ENCODE data around the gene HK1.
"Not testable (repeated sequence)": the region's sequence is repeated elsewhere in the genome, so short reads cannot be mapped to it uniquely, and the experiment has no call there.

The HK1 gene

DNA sequence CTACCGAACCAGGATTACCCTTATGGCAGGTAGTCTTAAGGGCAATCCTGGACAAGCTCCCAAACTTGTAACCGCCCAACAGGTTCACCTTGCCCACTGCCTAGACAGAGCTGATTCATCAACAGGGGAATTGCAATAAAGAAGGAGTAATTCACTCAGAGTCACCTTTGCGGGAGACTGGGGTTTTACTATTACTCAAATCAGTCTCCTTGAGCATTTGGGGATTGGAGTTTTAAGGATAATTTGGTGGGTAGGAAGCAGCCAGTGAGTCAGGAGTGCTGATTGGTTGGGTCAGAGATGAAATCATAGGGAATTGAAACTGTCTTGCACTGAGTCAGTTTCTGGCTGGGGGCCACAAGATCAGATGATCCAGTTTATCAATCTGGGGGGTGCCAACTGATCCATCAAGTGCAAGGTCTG lies 25.3 kb downstream of the HK1 start:
- DNase-seq: no peak
- Histone ChIP-seq H3K4me3 (ENCODE audit: control insufficient read depth in 1 of 7, extremely low read depth in 1 of 7, insufficient read depth in 4 of 7, low read depth in 2 of 7, low read length in 6 of 7) (no peak overlapping the region), H3K4me1 (ENCODE audit: control extremely low read depth in 1 of 4, control insufficient read depth in 4 of 4, insufficient read depth in 4 of 4, low read length in 3 of 4) (no peaks in the 10 kb centered on the region), H3K9me3 (ENCODE audit: control extremely low read depth in 1 of 5, control insufficient read depth in 4 of 5, insufficient read depth in 2 of 5, low read depth in 1 of 5, low read length in 4 of 5) (no peaks in the 10 kb centered on the region), H3K36me3 (ENCODE audit: control insufficient read depth in 4 of 4, insufficient read depth in 4 of 4, low read length in 3 of 4) (no peaks in the 10 kb centered on the region), H3K27ac (ENCODE audit: insufficient read depth in 1 of 2, low read depth in 1 of 2, low read length in 2 of 2, poor library complexity in 1 of 2, severe bottlenecking in 2 of 2) (no peak overlapping the region), H3K27me3 (replicated peaks in 2 of 5; ENCODE audit: control insufficient read depth in 4 of 5, insufficient read depth in 5 of 5, low read length in 4 of 5) (no peaks in the 10 kb centered on the region)
- POLR2A ChIA-PET: no interaction called here
- 100% methylated on average over 2 of the region's 3 CpGs for WGBS (ENCODE audit: insufficient coverage)
- CTCF ChIA-PET: interaction anchor here (1.2 kb wide), 1 partner anchor 8 kb away, joined by 3 read pairs; no protein-coding TSS in a partner anchor

DNA sequence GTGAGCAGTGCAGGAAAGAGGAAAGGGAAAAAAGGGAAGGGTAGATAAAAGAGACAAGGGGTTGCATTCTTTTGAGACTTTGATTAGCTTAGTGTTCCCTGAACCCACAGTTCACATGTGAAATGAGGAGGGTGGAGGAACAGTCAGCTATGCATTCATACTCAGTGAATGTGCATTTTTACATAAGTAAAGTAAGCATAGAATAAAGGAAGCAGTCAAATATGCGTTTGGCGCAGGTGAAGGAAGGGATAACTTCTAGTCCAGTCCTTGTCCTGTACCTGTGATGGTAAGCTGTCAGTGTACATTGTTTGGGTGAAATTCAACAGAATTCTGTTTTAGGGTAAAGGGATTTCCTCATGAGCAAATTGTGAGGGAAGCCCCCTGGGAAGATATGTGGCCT lies 28.1 kb downstream of the HK1 start:
- POLR2A ChIA-PET: interaction anchor here (0.6 kb wide), 1 partner anchor 133 kb away, joined by 3 read pairs; no protein-coding TSS in a partner anchor
- Histone ChIP-seq H3K9me3 (ENCODE audit: control extremely low read depth in 1 of 5, control insufficient read depth in 4 of 5, insufficient read depth in 2 of 5, low read depth in 1 of 5, low read length in 4 of 5) (no peaks in the 10 kb centered on the region), H3K27ac (ENCODE audit: insufficient read depth in 1 of 2, low read depth in 1 of 2, low read length in 2 of 2, poor library complexity in 1 of 2, severe bottlenecking in 2 of 2) (no peak overlapping the region), H3K4me3 (ENCODE audit: control insufficient read depth in 1 of 7, extremely low read depth in 1 of 7, insufficient read depth in 4 of 7, low read depth in 2 of 7, low read length in 6 of 7) (no peak overlapping the region), H3K27me3 (replicated peaks in 2 of 5; ENCODE audit: control insufficient read depth in 4 of 5, insufficient read depth in 5 of 5, low read length in 4 of 5) (no peaks in the 10 kb centered on the region), H3K36me3 (ENCODE audit: control insufficient read depth in 4 of 4, insufficient read depth in 4 of 4, low read length in 3 of 4) (no peaks in the 10 kb centered on the region), H3K4me1 (ENCODE audit: control extremely low read depth in 1 of 4, control insufficient read depth in 4 of 4, insufficient read depth in 4 of 4, low read length in 3 of 4) (no peaks in the 10 kb centered on the region)
- 100% methylated on average over 2 of the region's 2 CpGs for WGBS (ENCODE audit: insufficient coverage)
- CTCF ChIA-PET: interaction anchor here (1.2 kb wide), 1 partner anchor 39 kb away, joined by 3 read pairs; no protein-coding TSS in a partner anchor
- DNase-seq: no peak

DNA sequence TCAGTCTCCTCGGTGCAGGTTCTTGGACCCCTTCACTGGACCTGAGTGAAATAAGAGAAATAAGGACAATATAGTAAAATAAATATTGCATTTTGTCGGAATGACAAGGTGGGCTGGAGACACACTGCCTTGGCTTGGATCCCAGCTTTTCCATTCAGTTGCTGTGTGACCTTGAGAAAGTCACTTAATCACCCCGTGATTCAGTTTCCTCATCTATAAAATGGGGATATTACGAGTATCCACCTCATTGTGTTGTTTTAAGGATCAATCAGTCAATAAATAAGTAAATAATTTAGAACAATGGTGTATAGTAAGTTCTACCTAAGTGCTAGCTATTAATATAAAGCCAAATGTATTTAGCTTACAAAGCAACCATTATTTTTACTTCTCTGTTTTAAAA lies 29.1 kb downstream of the HK1 start:
- Histone ChIP-seq H3K9me3 (ENCODE audit: control extremely low read depth in 1 of 5, control insufficient read depth in 4 of 5, insufficient read depth in 2 of 5, low read depth in 1 of 5, low read length in 4 of 5) (no peaks in the 10 kb centered on the region), H3K4me1 (ENCODE audit: control extremely low read depth in 1 of 4, control insufficient read depth in 4 of 4, insufficient read depth in 4 of 4, low read length in 3 of 4) (no peaks in the 10 kb centered on the region), H3K27ac (ENCODE audit: insufficient read depth in 1 of 2, low read depth in 1 of 2, low read length in 2 of 2, poor library complexity in 1 of 2, severe bottlenecking in 2 of 2) (no peak overlapping the region), H3K27me3 (replicated peaks in 2 of 5; ENCODE audit: control insufficient read depth in 4 of 5, insufficient read depth in 5 of 5, low read length in 4 of 5) (no peaks in the 10 kb centered on the region), H3K4me3 (ENCODE audit: control insufficient read depth in 1 of 7, extremely low read depth in 1 of 7, insufficient read depth in 4 of 7, low read depth in 2 of 7, low read length in 6 of 7) (no peak overlapping the region), H3K36me3 (ENCODE audit: control insufficient read depth in 4 of 4, insufficient read depth in 4 of 4, low read length in 3 of 4) (no peaks in the 10 kb centered on the region)
- WGBS (ENCODE audit: insufficient coverage): 93% methylated on average over 2 of the region's 4 CpGs
- CTCF ChIA-PET: interaction anchor here (1.2 kb wide), 1 partner anchor 40 kb away, joined by 3 read pairs; no protein-coding TSS in a partner anchor
- no peak for DNase-seq
- POLR2A ChIA-PET: no interaction called here

DNA sequence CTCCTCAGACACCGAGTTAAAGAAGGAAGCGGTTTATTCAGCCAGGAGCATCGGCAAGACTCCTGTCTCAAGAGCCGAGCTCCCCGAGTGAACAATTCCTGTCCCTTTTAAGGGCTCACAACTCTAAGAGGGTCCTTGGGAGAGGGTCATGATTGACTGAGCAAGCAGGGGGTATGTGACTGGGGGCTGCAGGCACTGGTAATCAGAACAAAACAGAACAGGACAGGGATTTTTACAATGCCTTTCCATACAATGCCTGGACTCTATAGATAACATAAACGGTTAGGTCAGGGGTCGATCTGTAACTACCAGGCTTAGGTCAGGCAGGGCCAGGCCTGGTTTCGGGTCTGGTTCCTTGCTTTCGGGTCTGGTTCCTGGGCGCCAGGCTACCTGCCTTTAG lies 30.0 kb downstream of the HK1 start:
- CTCF ChIA-PET: interaction anchor here (0.6 kb wide), 1 partner anchor 9 kb away, joined by 4 read pairs; no protein-coding TSS in a partner anchor
- POLR2A ChIA-PET; H3K4me1 ChIP-seq (ENCODE audit: control extremely low read depth in 1 of 4, control insufficient read depth in 4 of 4, insufficient read depth in 4 of 4, low read length in 3 of 4); H3K36me3 ChIP-seq (ENCODE audit: control insufficient read depth in 4 of 4, insufficient read depth in 4 of 4, low read length in 3 of 4); H3K4me3 ChIP-seq (ENCODE audit: control insufficient read depth in 1 of 7, extremely low read depth in 1 of 7, insufficient read depth in 4 of 7, low read depth in 2 of 7, low read length in 6 of 7); DNase-seq; H3K9me3 ChIP-seq (ENCODE audit: control extremely low read depth in 1 of 5, control insufficient read depth in 4 of 5, insufficient read depth in 2 of 5, low read depth in 1 of 5, low read length in 4 of 5); H3K27me3 ChIP-seq (replicated peaks in 2 of 5; ENCODE audit: control insufficient read depth in 4 of 5, insufficient read depth in 5 of 5, low read length in 4 of 5); H3K27ac ChIP-seq (ENCODE audit: insufficient read depth in 1 of 2, low read depth in 1 of 2, low read length in 2 of 2, poor library complexity in 1 of 2, severe bottlenecking in 2 of 2): not testable (repeated sequence)
- 98% methylated on average over 10 of the region's 10 CpGs for WGBS (ENCODE audit: insufficient coverage)

DNA sequence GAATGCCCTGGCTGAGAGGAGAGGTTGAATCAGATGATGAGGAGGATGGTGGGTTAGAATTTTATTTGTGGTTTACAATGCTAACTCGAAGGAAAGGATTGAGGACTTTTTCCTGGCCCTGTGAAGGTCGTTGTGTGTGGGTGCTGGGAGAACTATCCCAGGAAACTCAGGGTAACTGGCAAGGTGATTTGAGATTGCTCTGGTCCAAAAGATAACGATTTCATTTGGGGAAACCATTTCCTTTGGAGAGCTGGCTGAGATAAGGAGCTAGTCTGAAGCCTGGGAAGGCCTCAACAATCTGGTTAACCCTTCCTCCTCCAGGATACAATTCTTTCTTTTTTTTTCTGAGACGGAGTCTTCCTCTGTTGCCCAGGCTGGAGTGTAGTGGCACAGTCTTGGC lies 33.0 kb downstream of the HK1 start:
- CTCF ChIA-PET: no interaction called here
- POLR2A ChIA-PET: interaction anchor here (0.6 kb wide), 1 partner anchor 45 kb away, joined by 3 read pairs; no protein-coding TSS in a partner anchor
- no peaks in the 10 kb centered on the region for H3K27me3 ChIP-seq (replicated peaks in 2 of 5; ENCODE audit: control insufficient read depth in 4 of 5, insufficient read depth in 5 of 5, low read length in 4 of 5)
- H3K4me3 ChIP-seq (ENCODE audit: control insufficient read depth in 1 of 7, extremely low read depth in 1 of 7, insufficient read depth in 4 of 7, low read depth in 2 of 7, low read length in 6 of 7): no peak overlapping the region
- DNase-seq: no peak
- H3K36me3 ChIP-seq (ENCODE audit: control insufficient read depth in 4 of 4, insufficient read depth in 4 of 4, low read length in 3 of 4): no peaks in the 10 kb centered on the region
- H3K27ac ChIP-seq (ENCODE audit: insufficient read depth in 1 of 2, low read depth in 1 of 2, low read length in 2 of 2, poor library complexity in 1 of 2, severe bottlenecking in 2 of 2): no peak overlapping the region
- H3K9me3 ChIP-seq (ENCODE audit: control extremely low read depth in 1 of 5, control insufficient read depth in 4 of 5, insufficient read depth in 2 of 5, low read depth in 1 of 5, low read length in 4 of 5): no peaks in the 10 kb centered on the region
- WGBS (ENCODE audit: insufficient coverage): 45% methylated on average over 4 of the region's 4 CpGs
- H3K4me1 ChIP-seq (ENCODE audit: control extremely low read depth in 1 of 4, control insufficient read depth in 4 of 4, insufficient read depth in 4 of 4, low read length in 3 of 4): peaks cover 0 to 6% (median 0%) of the 10 kb centered on the region in 4 experiments

DNA sequence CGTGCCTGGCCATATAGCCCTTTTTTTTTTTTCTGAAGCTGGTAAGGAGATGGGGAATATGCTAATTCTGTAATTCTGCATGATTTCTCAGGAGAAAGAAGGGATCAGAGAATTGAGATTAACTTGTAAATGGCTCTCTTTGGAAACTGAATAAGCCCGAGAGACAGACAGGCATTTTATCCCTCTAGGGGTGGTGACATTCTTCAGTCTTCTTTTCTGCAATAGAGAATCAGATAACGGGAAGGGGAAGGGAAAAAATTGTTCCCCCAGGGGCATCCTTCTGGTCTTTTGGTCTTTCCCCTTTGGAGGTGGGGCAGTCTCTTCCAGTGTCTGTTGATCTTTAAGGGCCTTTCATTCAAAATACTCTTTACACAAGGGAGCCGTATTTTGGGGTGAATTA lies 34.2 kb downstream of the HK1 start:
- Histone ChIP-seq H3K4me1 (ENCODE audit: control extremely low read depth in 1 of 4, control insufficient read depth in 4 of 4, insufficient read depth in 4 of 4, low read length in 3 of 4) (peaks cover 0 to 18% (median 2%) of the 10 kb centered on the region in 4 experiments), H3K27ac (ENCODE audit: insufficient read depth in 1 of 2, low read depth in 1 of 2, low read length in 2 of 2, poor library complexity in 1 of 2, severe bottlenecking in 2 of 2) (no peak overlapping the region), H3K9me3 (ENCODE audit: control extremely low read depth in 1 of 5, control insufficient read depth in 4 of 5, insufficient read depth in 2 of 5, low read depth in 1 of 5, low read length in 4 of 5) (no peaks in the 10 kb centered on the region), H3K27me3 (replicated peaks in 2 of 5; ENCODE audit: control insufficient read depth in 4 of 5, insufficient read depth in 5 of 5, low read length in 4 of 5) (no peaks in the 10 kb centered on the region), H3K36me3 (ENCODE audit: control insufficient read depth in 4 of 4, insufficient read depth in 4 of 4, low read length in 3 of 4) (no peaks in the 10 kb centered on the region), H3K4me3 (ENCODE audit: control insufficient read depth in 1 of 7, extremely low read depth in 1 of 7, insufficient read depth in 4 of 7, low read depth in 2 of 7, low read length in 6 of 7) (no peak overlapping the region)
- 88% methylated on average over 1 of the region's 4 CpGs for WGBS (ENCODE audit: insufficient coverage)
- POLR2A ChIA-PET: no interaction called here
- no peak for DNase-seq
- CTCF ChIA-PET: no interaction called here

DNA sequence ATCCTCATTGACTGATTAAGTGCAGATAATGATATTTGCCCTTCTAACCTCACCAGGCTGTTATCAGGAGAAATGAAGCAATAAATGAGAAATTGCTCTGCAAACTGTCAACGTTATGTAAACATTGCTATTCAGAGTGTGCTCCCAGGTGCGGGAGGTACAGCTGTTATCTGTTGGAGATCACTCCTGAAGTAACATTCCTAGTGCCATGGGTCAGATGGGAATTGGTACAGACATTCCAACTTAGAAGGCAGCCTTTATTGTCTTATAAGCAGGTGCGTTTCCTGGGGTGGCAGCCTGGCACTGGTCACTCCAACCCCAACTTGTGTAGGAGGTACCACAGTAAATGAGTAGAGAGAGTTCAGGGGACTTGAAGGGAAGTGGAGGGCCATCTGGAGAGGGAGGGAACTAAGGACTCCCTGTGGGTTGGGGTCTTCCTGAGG lies 36.8 kb downstream of the HK1 start:
- peak overlapping the region in 1 of 2 experiments; percentile 80 for H3K27ac ChIP-seq (ENCODE audit: insufficient read depth in 1 of 2, low read depth in 1 of 2, low read length in 2 of 2, poor library complexity in 1 of 2, severe bottlenecking in 2 of 2)
- ChIA-PET CTCF (interaction anchor here (1.3 to 2.1 kb wide), 2 partner anchors 75 to 79 kb away, joined by 3 to 8 read pairs; no protein-coding TSS in a partner anchor), POLR2A (no interaction called here)
- H3K9me3 ChIP-seq (ENCODE audit: control extremely low read depth in 1 of 5, control insufficient read depth in 4 of 5, insufficient read depth in 2 of 5, low read depth in 1 of 5, low read length in 4 of 5): no peaks in the 10 kb centered on the region
- WGBS (ENCODE audit: insufficient coverage): 92% methylated on average over 3 of the region's 3 CpGs
- no peak for DNase-seq
- H3K4me3 ChIP-seq (ENCODE audit: control insufficient read depth in 1 of 7, extremely low read depth in 1 of 7, insufficient read depth in 4 of 7, low read depth in 2 of 7, low read length in 6 of 7): no peak overlapping the region
- peaks cover 2 to 37% (median 21%) of the 10 kb centered on the region in 4 experiments for H3K4me1 ChIP-seq (ENCODE audit: control extremely low read depth in 1 of 4, control insufficient read depth in 4 of 4, insufficient read depth in 4 of 4, low read length in 3 of 4)
- H3K36me3 ChIP-seq (ENCODE audit: control insufficient read depth in 4 of 4, insufficient read depth in 4 of 4, low read length in 3 of 4): no peaks in the 10 kb centered on the region
- no peaks in the 10 kb centered on the region for H3K27me3 ChIP-seq (replicated peaks in 2 of 5; ENCODE audit: control insufficient read depth in 4 of 5, insufficient read depth in 5 of 5, low read length in 4 of 5)

Measured in common myeloid progenitor, CD34-positive (primary cell).